Vagina (tissue), 2 donors: ENCODE data around the gene HACD2. TPM values are rescaled to one million over a fixed set of nuclear protein-coding genes. Genes with fewer than 3 reads are reported as not detected.

ENCODE experiments used
- DNase-seq, 2 donors: peaks; one replicate each; pipeline ENCODE4 v3.0.0-alpha.2; 2017; ENCODE audit errors: extremely low spot score in 2 of 2
- H3K27ac ChIP-seq: fragments of 200-600 bp; sonication (generic); one replicate; pipeline ENCODE4 v1.5.1; 2019
- H3K27me3 ChIP-seq: fragments of 200-600 bp; sonication (generic); one replicate; pipeline ENCODE4 v1.5.1; 2019
- H3K36me3 ChIP-seq, 2 donors: fragments of 200-600 bp; sonication (generic); one replicate each; pipeline ENCODE4 v1.5.1; 2017 to 2019
- H3K4me1 ChIP-seq: fragments of 200-600 bp; sonication (generic); one replicate; pipeline ENCODE4 v1.5.1; 2019
- H3K4me3 ChIP-seq, 2 donors: fragments of 200-600 bp; sonication (generic); 1 replicate in 1 of 2; 2 replicates in 1 of 2; pipeline ENCODE4 v1.5.1; 2016 to 2019
- H3K9me3 ChIP-seq: fragments of 200-600 bp; sonication (generic); one replicate; pipeline ENCODE4 v1.5.1; 2019
- CTCF ChIP-seq, 3 experiments: fragments of 450-650 bp in 2 of 3; fragments of 200-600 bp in 1 of 3; sonication (generic) in 1 of 3; IDR thresholded peaks; one replicate each; pipeline ENCODE4 v1.5.1; 2017 to 2019; ENCODE audit warnings: antibody characterized with exemption in 3 of 3, mild to moderate bottlenecking in 2 of 3, moderate library complexity in 2 of 3
- POLR2A ChIP-seq, 2 donors: fragments of 450-650 bp; IDR thresholded peaks; one replicate each; pipeline ENCODE4 v1.6.1; 2017; ENCODE audit warnings: antibody characterized with exemption in 2 of 2, mild to moderate bottlenecking in 2 of 2, moderate library complexity in 2 of 2
- POLR2AphosphoS5 ChIP-seq, 2 donors: sonication (generic); formaldehyde crosslinking; IDR thresholded peaks; one replicate each; pipeline ENCODE4 v1.9.0; 2017; ENCODE audit warnings: antibody characterized with exemption in 2 of 2, mild to moderate bottlenecking in 2 of 2, low read depth in 1 of 2; ENCODE audit not compliant: insufficient read depth in 1 of 2
- intact Hi-C: fragments of 100-400 bp; cut with DNase I; formaldehyde crosslinking; loops from one replicate; pipeline ENCODE4 v1.15.1; 2023
- total RNA-seq: library from RNA; depleted of rRNA; stranded (reverse); fragments of >200 nt; gene quantifications from one replicate; pipeline ENCODE4 v1.2.3, GENCODE V29; 2016

Gene HACD2
- total RNA-seq, 1 donor from 2014 or later = 26.3 TPM

GRCh38 chr3:123486460-123486859 is 98.4 kb downstream of the HACD2 start:
- Histone ChIP-seq H3K9me3 (no peaks in the 10 kb centered on the region), H3K36me3 (peaks cover 0 to 8% of the 10 kb centered on the region in 2 donors), H3K27ac (no peak overlapping the region), H3K4me1 (no peaks in the 10 kb centered on the region), H3K27me3 (no peaks in the 10 kb centered on the region), H3K4me3 (no peak overlapping the region)
- intact Hi-C loops = loop anchor here (5.0 kb wide), 1 partner anchor 159 kb away; no protein-coding TSS in a partner anchor
- DNase-seq = peak in 1 of 2 donors; percentile 75
- TF ChIP-seq POLR2A (IDR thresholded peaks at IDR 0.05) = no peak
- TF ChIP-seq POLR2AphosphoS5 (IDR thresholded peaks at IDR 0.05; ENCODE audit: insufficient read depth in 1 of 2, low read depth in 1 of 2) = no peak
- no peak for TF ChIP-seq CTCF (IDR thresholded peaks at IDR 0.05)

DNA sequence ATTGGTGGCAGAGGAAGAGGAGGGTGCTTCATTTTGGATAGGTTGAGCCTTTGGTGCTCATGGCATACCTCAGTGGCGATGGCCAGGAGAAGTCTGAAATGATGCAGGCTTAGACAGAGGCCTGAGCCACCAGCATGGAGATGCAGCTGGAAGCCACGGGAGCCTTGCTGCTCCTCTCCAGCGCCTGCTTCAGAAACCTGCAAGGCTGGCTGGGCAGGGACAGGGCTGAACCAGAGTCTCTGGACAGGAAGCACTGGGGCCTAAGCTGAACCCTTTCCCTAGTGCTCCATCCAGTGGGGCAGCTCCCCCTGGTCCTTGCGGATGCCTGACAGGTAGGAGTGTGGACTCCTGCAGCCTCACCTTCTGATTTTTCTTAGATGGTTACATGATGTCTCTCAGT is 99.3 kb downstream of the HACD2 start:
- H3K36me3 ChIP-seq = peaks cover 0 to 5% of the 10 kb centered on the region in 2 donors
- intact Hi-C loops = loop anchor here (5.0 kb wide), 1 partner anchor 158 kb away; no protein-coding TSS in a partner anchor
- H3K4me3 ChIP-seq = no peak overlapping the region
- DNase-seq = no peak
- H3K9me3 ChIP-seq = no peaks in the 10 kb centered on the region
- no peaks in the 10 kb centered on the region for H3K27me3 ChIP-seq
- no peak for TF ChIP-seq CTCF (IDR thresholded peaks at IDR 0.05)
- TF ChIP-seq POLR2AphosphoS5 (IDR thresholded peaks at IDR 0.05; ENCODE audit: insufficient read depth in 1 of 2, low read depth in 1 of 2) = no peak
- no peak for TF ChIP-seq POLR2A (IDR thresholded peaks at IDR 0.05)
- no peaks in the 10 kb centered on the region for H3K4me1 ChIP-seq
- H3K27ac ChIP-seq = no peak overlapping the region

DNA sequence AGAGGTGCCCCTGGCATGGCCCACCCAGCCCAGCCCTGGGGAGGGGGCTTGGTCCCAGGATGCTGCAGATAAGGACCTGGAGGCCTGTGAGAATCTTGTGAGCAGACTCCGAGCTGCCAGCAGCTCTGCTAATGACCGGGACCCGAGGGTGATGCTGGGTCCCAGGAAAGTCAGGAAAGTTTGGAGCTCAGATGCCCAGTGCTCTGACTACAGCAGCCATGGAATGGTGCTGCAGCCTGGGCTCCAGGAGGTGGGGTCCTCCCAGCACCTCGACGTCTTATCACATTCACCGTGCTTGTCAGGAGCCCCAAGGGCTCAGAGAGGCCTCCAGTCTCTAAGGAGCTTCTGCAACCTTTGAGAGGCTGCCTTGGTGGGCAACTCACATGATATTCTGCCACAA is 101.7 kb downstream of the HACD2 start:
- H3K27ac ChIP-seq = no peak overlapping the region
- no peaks in the 10 kb centered on the region for H3K4me1 ChIP-seq
- intact Hi-C loops = no loop called here
- H3K4me3 ChIP-seq = no peak overlapping the region
- no peak for DNase-seq
- no peaks in the 10 kb centered on the region for H3K9me3 ChIP-seq
- H3K36me3 ChIP-seq = no peaks in the 10 kb centered on the region
- TF ChIP-seq POLR2AphosphoS5 (IDR thresholded peaks at IDR 0.05; ENCODE audit: insufficient read depth in 1 of 2, low read depth in 1 of 2) = no peak
- no peaks in the 10 kb centered on the region for H3K27me3 ChIP-seq

DNA sequence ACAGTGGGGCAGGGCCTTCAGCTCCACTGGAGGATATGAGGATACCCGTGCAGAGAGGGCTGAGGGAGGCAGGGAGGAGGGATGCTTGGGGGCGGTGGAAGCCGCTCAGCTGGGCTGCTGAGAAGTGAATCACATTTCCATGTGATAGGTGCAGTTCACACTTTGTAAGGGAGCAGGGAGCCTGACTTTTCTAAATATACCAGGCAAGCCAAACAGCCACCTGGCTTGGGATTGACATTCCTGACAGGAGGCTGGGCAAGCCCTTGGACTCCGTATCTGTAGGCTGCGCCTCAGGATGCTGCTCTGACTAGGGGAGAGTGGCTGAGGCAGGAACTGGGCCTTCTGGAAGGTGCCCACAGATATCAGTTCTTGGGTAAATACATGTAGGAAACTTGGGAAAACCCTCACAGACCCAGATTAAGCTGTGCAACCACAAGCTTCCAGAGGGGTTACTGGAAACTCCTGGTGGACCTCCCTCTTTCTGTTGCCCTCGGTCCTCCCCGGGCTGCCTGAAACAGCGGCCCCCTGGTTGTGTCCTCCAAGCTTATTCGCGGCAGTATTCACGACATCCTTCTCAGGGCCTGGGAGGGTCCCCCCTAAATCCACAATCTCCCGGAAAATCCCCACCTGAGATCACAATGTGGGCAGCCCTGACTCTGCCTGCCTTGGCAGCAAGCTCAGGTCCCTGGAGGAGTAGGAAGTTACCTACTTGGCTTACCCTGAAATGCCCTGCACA is 103.0 kb downstream of the HACD2 start:
- no peaks in the 10 kb centered on the region for H3K9me3 ChIP-seq
- no peak overlapping the region for H3K27ac ChIP-seq
- H3K4me1 ChIP-seq = no peaks in the 10 kb centered on the region
- H3K36me3 ChIP-seq = no peaks in the 10 kb centered on the region
- H3K4me3 ChIP-seq = no peak overlapping the region
- no peaks in the 10 kb centered on the region for H3K27me3 ChIP-seq
- intact Hi-C loops = no loop called here
- TF ChIP-seq POLR2AphosphoS5 (IDR thresholded peaks at IDR 0.05; ENCODE audit: insufficient read depth in 1 of 2, low read depth in 1 of 2) (no peak), CTCF (IDR thresholded peaks at IDR 0.05) (no peak), POLR2A (IDR thresholded peaks at IDR 0.05) (no peak)
- no peak for DNase-seq

GRCh38 chr3:123481071-123481470 is 103.8 kb downstream of the HACD2 start:
- H3K36me3 ChIP-seq = no peaks in the 10 kb centered on the region
- intact Hi-C loops = no loop called here
- no peak for DNase-seq
- no peaks in the 10 kb centered on the region for H3K9me3 ChIP-seq
- H3K27ac ChIP-seq = no peak overlapping the region
- TF ChIP-seq CTCF (IDR thresholded peaks at IDR 0.05) (no peak), POLR2A (IDR thresholded peaks at IDR 0.05) (no peak), POLR2AphosphoS5 (IDR thresholded peaks at IDR 0.05; ENCODE audit: insufficient read depth in 1 of 2, low read depth in 1 of 2) (no peak)
- no peaks in the 10 kb centered on the region for H3K4me1 ChIP-seq
- H3K4me3 ChIP-seq = no peak overlapping the region
- H3K27me3 ChIP-seq = no peaks in the 10 kb centered on the region
